ACC112 (cell line): ENCODE measurements around the gene TEK.

Experiments
- H2AFZ ChIP-seq: fragments of 200-600 bp; sonication (generic); one replicate; pipeline ENCODE4 v1.6.0; 2017; ENCODE audit warnings: antibody characterized with exemption, low read length; ENCODE audit not compliant: unreplicated experiment
- H3K27ac ChIP-seq: fragments of 200-600 bp; sonication (generic); 2 replicates; pipeline ENCODE4 v1.5.1; 2014; ENCODE audit warnings: low read depth, mild to moderate bottlenecking, antibody characterized with exemption, low read length, moderate library complexity
- H3K27me3 ChIP-seq: fragments of 200-600 bp; sonication (generic); 2 replicates; pipeline ENCODE4 v1.6.1; 2014; ENCODE audit warnings: mild to moderate bottlenecking, antibody characterized with exemption, low read length, moderate library complexity, mixed read lengths; ENCODE audit not compliant: insufficient read depth
- H3K36me3 ChIP-seq: fragments of 200-600 bp; sonication (generic); 2 replicates; pipeline ENCODE4 v1.6.1; 2016; ENCODE audit warnings: mild to moderate bottlenecking, antibody characterized with exemption, low read length, moderate library complexity, mixed read lengths; ENCODE audit not compliant: insufficient read depth
- H3K4me1 ChIP-seq: fragments of 200-600 bp; sonication (generic); one replicate; pipeline ENCODE4 v1.6.1; 2016; ENCODE audit warnings: low read length, mixed read lengths; ENCODE audit not compliant: insufficient read depth, unreplicated experiment, control insufficient read depth
- H3K4me3 ChIP-seq: fragments of 200-600 bp; sonication (generic); 2 replicates; pipeline ENCODE4 v1.5.1; 2014; ENCODE audit warnings: mild to moderate bottlenecking, low read depth, low read length
- H3K79me2 ChIP-seq: fragments of 200-600 bp; sonication (generic); one replicate; pipeline ENCODE4 v1.6.0; 2016; ENCODE audit warnings: low read length; ENCODE audit not compliant: control insufficient read depth, unreplicated experiment, insufficient read depth

The TEK gene

GRCh38 chr9:27108981-27109541, at the start of gene TEK:
Gene TEK, plus strand, starts transcription at chr9:27109225. Its CDS starts 366 bp downstream, at chr9:27109591.
- H3K36me3 ChIP-seq: no peaks in the 10 kb centered on the region
- peak within 1 kb of the TSS; percentile 61 for H2AFZ ChIP-seq
- no peaks in the 10 kb centered on the region for H3K79me2 ChIP-seq
- H3K4me3 ChIP-seq: peak within 1 kb of the TSS; percentile 51
- H3K4me1 ChIP-seq: peaks cover 17% of the 10 kb centered on the region
- no peaks in the 10 kb centered on the region for H3K27me3 ChIP-seq
- H3K27ac ChIP-seq: no peak within 1 kb of the TSS

- Histone ChIP-seq H3K36me3 (no peaks in the 10 kb centered on the region), H3K4me3 (no peak overlapping the region), H3K27me3 (no peaks in the 10 kb centered on the region), H3K27ac (no peak overlapping the region), H2AFZ (no peak overlapping the region), H3K4me1 (no peaks in the 10 kb centered on the region), H3K79me2 (no peaks in the 10 kb centered on the region)
Observed at GRCh38 chr9:27059412-27059811, 49.6 kb upstream of the TEK start.

DNA sequence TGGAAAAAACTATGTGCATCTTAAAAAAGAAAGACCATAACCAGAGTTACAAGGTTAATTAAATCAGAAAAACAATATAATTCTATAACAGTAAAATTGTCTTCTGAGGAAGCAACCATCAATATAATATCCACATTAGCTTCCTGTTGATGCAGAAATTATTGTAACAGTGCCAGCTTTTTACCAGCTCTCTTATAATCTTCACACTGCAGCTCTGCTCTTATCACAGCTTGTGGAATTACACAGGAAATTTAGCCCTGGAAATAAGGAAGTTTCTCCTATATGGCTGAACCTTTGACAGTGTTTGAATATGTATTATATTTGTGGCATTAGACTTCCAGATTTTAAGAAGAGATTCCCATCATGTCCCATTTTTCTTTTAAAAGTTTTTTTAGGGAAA, 49.1 kb upstream of the TEK start:
- Histone ChIP-seq H3K27me3 (no peaks in the 10 kb centered on the region), H3K36me3 (no peaks in the 10 kb centered on the region), H3K4me1 (no peaks in the 10 kb centered on the region), H3K79me2 (no peaks in the 10 kb centered on the region), H3K27ac (no peak overlapping the region), H3K4me3 (no peak overlapping the region), H2AFZ (no peak overlapping the region)

GRCh38 chr9:27065288-27065687, 43.7 kb upstream of the TEK start:
- Histone ChIP-seq H3K79me2 (no peaks in the 10 kb centered on the region), H2AFZ (no peak overlapping the region), H3K4me3 (no peak overlapping the region), H3K4me1 (no peaks in the 10 kb centered on the region), H3K36me3 (no peaks in the 10 kb centered on the region), H3K27ac (no peak overlapping the region), H3K27me3 (no peaks in the 10 kb centered on the region)

GRCh38 chr9:27073841-27074728, 34.9 kb upstream of the TEK start:
- no peaks in the 10 kb centered on the region for H3K79me2 ChIP-seq
- no peaks in the 10 kb centered on the region for H3K27me3 ChIP-seq
- no peak overlapping the region for H3K27ac ChIP-seq
- no peak overlapping the region for H2AFZ ChIP-seq
- H3K4me1 ChIP-seq: no peaks in the 10 kb centered on the region
- no peaks in the 10 kb centered on the region for H3K36me3 ChIP-seq
- H3K4me3 ChIP-seq: no peak overlapping the region

DNA sequence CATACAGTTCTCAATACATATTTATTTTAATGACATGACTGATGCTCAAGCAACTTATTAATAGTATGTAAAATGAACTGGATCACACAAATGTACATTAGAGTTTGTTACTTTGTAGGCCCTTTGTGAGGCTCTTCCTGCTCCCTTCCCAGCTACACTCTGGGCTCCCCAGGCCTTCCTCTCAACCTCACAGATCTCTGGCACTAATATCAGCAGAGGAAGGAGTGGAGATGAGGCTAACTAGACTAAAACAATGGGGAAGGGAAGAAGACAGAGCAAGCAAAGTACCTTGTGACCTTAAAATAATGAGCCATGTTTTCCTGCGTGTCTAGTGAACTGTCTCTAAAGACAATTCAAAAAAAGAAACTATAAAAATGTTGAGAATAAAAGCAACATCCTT, 30.3 kb upstream of the TEK start:
- Histone ChIP-seq H3K27me3 (no peaks in the 10 kb centered on the region), H3K4me1 (no peaks in the 10 kb centered on the region), H3K27ac (no peak overlapping the region), H2AFZ (no peak overlapping the region), H3K79me2 (no peaks in the 10 kb centered on the region), H3K36me3 (no peaks in the 10 kb centered on the region), H3K4me3 (no peak overlapping the region)

DNA sequence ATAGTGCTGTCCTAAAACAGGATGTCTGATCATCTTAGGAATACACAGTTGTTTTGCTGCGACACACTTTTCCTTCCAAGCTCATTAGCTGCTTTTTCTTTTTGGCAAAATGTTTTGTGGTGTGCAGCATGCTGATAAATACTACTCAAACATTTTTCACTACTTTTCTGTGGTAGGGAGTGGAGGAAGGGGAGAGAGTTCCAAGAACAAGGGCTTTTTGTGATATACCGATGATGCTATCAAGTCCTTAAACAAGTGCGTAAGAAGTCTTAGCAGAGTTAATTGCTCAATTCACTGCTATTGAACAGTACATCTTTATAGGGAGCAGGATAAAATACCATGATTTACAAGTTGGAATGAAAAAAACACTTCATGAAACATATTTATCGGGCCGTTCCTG, 23.6 kb upstream of the TEK start:
- no peaks in the 10 kb centered on the region for H3K79me2 ChIP-seq
- H3K4me1 ChIP-seq: peaks cover 38% of the 10 kb centered on the region
- no peak overlapping the region for H2AFZ ChIP-seq
- H3K4me3 ChIP-seq: no peak overlapping the region
- H3K27me3 ChIP-seq: no peaks in the 10 kb centered on the region
- no peak overlapping the region for H3K27ac ChIP-seq
- no peaks in the 10 kb centered on the region for H3K36me3 ChIP-seq

GRCh38 chr9:27086818-27087680, 22.0 kb upstream of the TEK start:
- peak overlapping the region; percentile 72 for H3K27ac ChIP-seq
- no peaks in the 10 kb centered on the region for H3K27me3 ChIP-seq
- no peaks in the 10 kb centered on the region for H3K36me3 ChIP-seq
- peaks cover 43% of the 10 kb centered on the region for H3K4me1 ChIP-seq
- no peak overlapping the region for H2AFZ ChIP-seq
- no peaks in the 10 kb centered on the region for H3K79me2 ChIP-seq
- peak overlapping the region; percentile 23; the same call in 1 of the 2 replicates for H3K4me3 ChIP-seq

DNA sequence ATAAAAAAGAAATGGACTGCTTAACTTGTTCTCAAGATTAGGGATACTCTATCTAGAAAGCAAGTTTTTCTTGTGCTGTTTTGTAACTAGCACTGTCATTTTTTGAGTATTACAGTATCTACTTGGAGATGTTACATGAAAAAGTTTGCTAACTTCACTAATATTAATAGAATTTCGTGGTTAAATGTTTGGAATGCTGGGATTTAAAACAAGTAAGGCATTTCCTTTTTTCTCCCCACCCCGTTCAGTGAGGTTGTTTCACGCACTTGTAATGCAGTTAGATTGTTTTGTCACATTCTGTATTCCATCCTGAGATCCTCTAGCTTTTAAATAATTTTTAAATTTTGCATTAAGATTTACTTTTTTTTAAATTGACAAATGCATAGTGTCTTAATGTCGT, 20.0 kb upstream of the TEK start:
- Histone ChIP-seq H3K4me3 (no peak overlapping the region), H3K27ac (peak overlapping the region; percentile 64), H2AFZ (peak overlapping the region; percentile 31), H3K27me3 (no peaks in the 10 kb centered on the region), H3K36me3 (no peaks in the 10 kb centered on the region), H3K79me2 (no peaks in the 10 kb centered on the region), H3K4me1 (peaks cover 46% of the 10 kb centered on the region)

DNA sequence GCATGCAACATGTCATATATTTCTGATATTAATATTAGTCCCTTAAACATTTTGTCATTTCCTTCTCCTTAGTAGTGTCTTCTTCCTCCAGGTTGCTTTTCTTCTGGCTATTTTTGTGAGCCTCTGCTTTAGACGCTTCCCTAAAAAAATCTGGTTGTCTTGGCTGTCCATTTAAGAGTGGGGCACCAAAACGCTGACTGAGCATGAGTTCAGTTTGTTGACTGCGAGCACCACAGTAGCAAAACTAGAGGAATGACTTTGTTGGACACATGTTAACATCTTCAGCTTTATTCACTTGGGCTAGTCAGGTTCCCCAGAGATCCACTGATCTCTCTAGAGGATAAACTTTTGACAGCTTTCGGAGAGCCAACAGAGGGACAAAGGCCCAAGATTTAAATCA, 19.3 kb upstream of the TEK start:
- no peak overlapping the region for H3K4me3 ChIP-seq
- H3K79me2 ChIP-seq: no peaks in the 10 kb centered on the region
- H3K4me1 ChIP-seq: peaks cover 53% of the 10 kb centered on the region
- H3K36me3 ChIP-seq: no peaks in the 10 kb centered on the region
- H3K27me3 ChIP-seq: no peaks in the 10 kb centered on the region
- peak overlapping the region; percentile 64; the same call in 1 of the 2 replicates for H3K27ac ChIP-seq
- no peak overlapping the region for H2AFZ ChIP-seq
